Measurements from ENCODE around the gene GALNT10. TPM values are rescaled to one million over a fixed set of nuclear protein-coding genes. Genes with fewer than 3 reads are reported as not detected.

The GALNT10 gene
- total RNA-seq, 1 donor from 2014 or later = 27.6 TPM

- no peak for TF ChIP-seq CTCF (IDR thresholded peaks at IDR 0.05; ENCODE audit: insufficient read depth, low read length, poor library complexity, severe bottlenecking)
- Histone ChIP-seq H3K27me3 (ENCODE audit: control insufficient read depth, insufficient read depth, low read length) (no peaks in the 10 kb centered on the region), H3K36me3 (ENCODE audit: control insufficient read depth, insufficient read depth, low read length) (no peaks in the 10 kb centered on the region), H3K4me3 (ENCODE audit: low read depth, low read length) (no peak overlapping the region)
- DNase-seq (ENCODE audit: low read depth) = no peak
Measured at GRCh38 chr5:154428208-154428607, 237.7 kb downstream of the GALNT10 start.

- Histone ChIP-seq H3K36me3 (ENCODE audit: control insufficient read depth, insufficient read depth, low read length) (no peaks in the 10 kb centered on the region), H3K4me3 (ENCODE audit: low read depth, low read length) (no peak overlapping the region), H3K27me3 (ENCODE audit: control insufficient read depth, insufficient read depth, low read length) (no peaks in the 10 kb centered on the region)
- no peak for DNase-seq (ENCODE audit: low read depth)
- no peak for TF ChIP-seq CTCF (IDR thresholded peaks at IDR 0.05; ENCODE audit: insufficient read depth, low read length, poor library complexity, severe bottlenecking)
Measured at GRCh38 chr5:154429341-154429740, 238.8 kb downstream of the GALNT10 start.

GRCh38 chr5:154430466-154430865 is 239.9 kb downstream of the GALNT10 start:
- TF ChIP-seq CTCF (IDR thresholded peaks at IDR 0.05; ENCODE audit: insufficient read depth, low read length, poor library complexity, severe bottlenecking) = no peak
- Histone ChIP-seq H3K27me3 (ENCODE audit: control insufficient read depth, insufficient read depth, low read length) (no peaks in the 10 kb centered on the region), H3K36me3 (ENCODE audit: control insufficient read depth, insufficient read depth, low read length) (no peaks in the 10 kb centered on the region), H3K4me3 (ENCODE audit: low read depth, low read length) (no peak overlapping the region)
- DNase-seq (ENCODE audit: low read depth) = no peak

GRCh38 chr5:154430961-154431630 is 240.6 kb downstream of the GALNT10 start:
- Histone ChIP-seq H3K4me3 (ENCODE audit: low read depth, low read length) (no peak overlapping the region), H3K27me3 (ENCODE audit: control insufficient read depth, insufficient read depth, low read length) (no peaks in the 10 kb centered on the region), H3K36me3 (ENCODE audit: control insufficient read depth, insufficient read depth, low read length) (no peaks in the 10 kb centered on the region)
- no peak for DNase-seq (ENCODE audit: low read depth)
- no peak for TF ChIP-seq CTCF (IDR thresholded peaks at IDR 0.05; ENCODE audit: insufficient read depth, low read length, poor library complexity, severe bottlenecking)

GRCh38 chr5:154435226-154435625 is 244.7 kb downstream of the GALNT10 start:
- Histone ChIP-seq H3K36me3 (ENCODE audit: control insufficient read depth, insufficient read depth, low read length) (no peaks in the 10 kb centered on the region), H3K4me3 (ENCODE audit: low read depth, low read length) (no peak overlapping the region), H3K27me3 (ENCODE audit: control insufficient read depth, insufficient read depth, low read length) (no peaks in the 10 kb centered on the region)
- DNase-seq (ENCODE audit: low read depth) = no peak
- no peak for TF ChIP-seq CTCF (IDR thresholded peaks at IDR 0.05; ENCODE audit: insufficient read depth, low read length, poor library complexity, severe bottlenecking)
